ENCODE data around the gene RETREG1.

Gene RETREG1

GRCh38 chr5:16507716-16508115 is 109.1 kb downstream of the RETREG1 start:
- no peak for TF ChIP-seq CTCF (IDR thresholded peaks at IDR 0.05; ENCODE audit: low read depth, low read length, missing control alignments)
- in situ Hi-C loops (cut with HindIII; ENCODE audit: low sequenced_read_pairs), result no loop called here
- H3K4me3 ChIP-seq (ENCODE audit: low read depth, low read length), result no peak overlapping the region
- no peak for DNase-seq (ENCODE audit: low read depth)

- H3K4me3 ChIP-seq (ENCODE audit: low read depth, low read length), result no peak overlapping the region
- DNase-seq (ENCODE audit: low read depth), result no peak
- in situ Hi-C loops (cut with HindIII; ENCODE audit: low sequenced_read_pairs), result no loop called here
- TF ChIP-seq CTCF (IDR thresholded peaks at IDR 0.05; ENCODE audit: low read depth, low read length, missing control alignments), result no peak
Measured at GRCh38 chr5:16505904-16506303, 110.9 kb downstream of the RETREG1 start.

GRCh38 chr5:16505140-16505891 is 111.5 kb downstream of the RETREG1 start:
- in situ Hi-C loops (cut with HindIII; ENCODE audit: low sequenced_read_pairs), result no loop called here
- no peak for TF ChIP-seq CTCF (IDR thresholded peaks at IDR 0.05; ENCODE audit: low read depth, low read length, missing control alignments)
- no peak overlapping the region for H3K4me3 ChIP-seq (ENCODE audit: low read depth, low read length)
- no peak for DNase-seq (ENCODE audit: low read depth)

GRCh38 chr5:16504571-16504970 is 112.2 kb downstream of the RETREG1 start:
- TF ChIP-seq CTCF (IDR thresholded peaks at IDR 0.05; ENCODE audit: low read depth, low read length, missing control alignments), result no peak
- no peak for DNase-seq (ENCODE audit: low read depth)
- no peak overlapping the region for H3K4me3 ChIP-seq (ENCODE audit: low read depth, low read length)
- in situ Hi-C loops (cut with HindIII; ENCODE audit: low sequenced_read_pairs), result no loop called here

GRCh38 chr5:16502866-16503265 is 113.9 kb downstream of the RETREG1 start:
- TF ChIP-seq CTCF (IDR thresholded peaks at IDR 0.05; ENCODE audit: low read depth, low read length, missing control alignments), result no peak
- in situ Hi-C loops (cut with HindIII; ENCODE audit: low sequenced_read_pairs), result no loop called here
- DNase-seq (ENCODE audit: low read depth), result no peak
- no peak overlapping the region for H3K4me3 ChIP-seq (ENCODE audit: low read depth, low read length)

GRCh38 chr5:16500024-16500423 is 116.8 kb downstream of the RETREG1 start:
- TF ChIP-seq CTCF (IDR thresholded peaks at IDR 0.05; ENCODE audit: low read depth, low read length, missing control alignments), result no peak
- in situ Hi-C loops (cut with HindIII; ENCODE audit: low sequenced_read_pairs), result no loop called here
- H3K4me3 ChIP-seq (ENCODE audit: low read depth, low read length), result no peak overlapping the region
- DNase-seq (ENCODE audit: low read depth), result no peak

Data from astrocyte of the cerebellum (primary cell).